GM23338 (cell line): Measurements from ENCODE around the gene C3orf22. TPM values are rescaled to one million over a fixed set of nuclear protein-coding genes. Genes with fewer than 3 reads are reported as not detected.

Source experiments
- ATAC-seq: fragments of 200-7000 bp; cut with Tn5 transposase; 3 replicates; pipeline ENCODE4 v1.9.1; 2020
- DNase-seq: peaks from one replicate; pipeline ENCODE4 v3.0.0-alpha.2; 2015; ENCODE audit warnings: low spot score
- H2AFZ ChIP-seq: fragments of 200-600 bp; sonication (generic); 2 replicates; pipeline ENCODE4 v1.8.0; 2016; ENCODE audit warnings: antibody characterized with exemption, mild to moderate bottlenecking, moderate library complexity
- H3F3A ChIP-seq: fragments of 200-600 bp; sonication (generic); replicated peaks from 2 replicates; pipeline ENCODE4 v1.8.0; 2017; ENCODE audit warnings: antibody characterized with exemption, mixed run types, low read depth
- H3K27ac ChIP-seq: fragments of 200-600 bp; sonication (generic); 2 replicates; pipeline ENCODE4 v1.6.1; 2016; ENCODE audit warnings: low read depth
- H3K27me3 ChIP-seq: fragments of 200-600 bp; sonication (generic); 2 replicates; pipeline ENCODE4 v1.8.0; 2016; ENCODE audit warnings: mild to moderate bottlenecking, mixed run types, moderate library complexity; ENCODE audit not compliant: insufficient read depth
- H3K36me3 ChIP-seq: fragments of 200-600 bp; sonication (generic); 2 replicates; pipeline ENCODE4 v1.8.0; 2016; ENCODE audit warnings: mild to moderate bottlenecking; ENCODE audit not compliant: insufficient read depth
- H3K4me1 ChIP-seq: fragments of 200-600 bp; sonication (generic); 2 replicates; pipeline ENCODE4 v1.8.0; 2016; ENCODE audit warnings: mild to moderate bottlenecking, moderate library complexity; ENCODE audit not compliant: insufficient read depth
- H3K4me2 ChIP-seq: fragments of 200-600 bp; sonication (generic); 2 replicates; pipeline ENCODE4 v1.7.1; 2017; ENCODE audit warnings: mixed run types
- H3K4me3 ChIP-seq: fragments of 200-600 bp; sonication (generic); 2 replicates; pipeline ENCODE4 v1.6.1; 2016; ENCODE audit warnings: mixed run types
- H3K79me2 ChIP-seq: fragments of 200-600 bp; sonication (generic); replicated peaks from 2 replicates; pipeline ENCODE4 v1.8.0; 2017; ENCODE audit warnings: mild to moderate bottlenecking; ENCODE audit not compliant: insufficient read depth
- H3K9me2 ChIP-seq: fragments of 200-600 bp; sonication (generic); 2 replicates; pipeline ENCODE4 v1.8.0; 2017; ENCODE audit not compliant: insufficient read depth
- H4K20me1 ChIP-seq: fragments of 200-600 bp; sonication (generic); replicated peaks from 2 replicates; pipeline ENCODE4 v1.8.0; 2017; ENCODE audit warnings: mild to moderate bottlenecking; ENCODE audit not compliant: insufficient read depth
- H3K27ac Mint-ChIP-seq: 2 replicates; pipeline ENCODE4 v1.8.0; 2020; ENCODE audit warnings: inconsistent platforms, mild to moderate bottlenecking, moderate library complexity, mixed read lengths
- H3K27me3 Mint-ChIP-seq: 3 replicates; pipeline ENCODE4 v1.8.0; 2022; ENCODE audit warnings: low read depth, mild to moderate bottlenecking, moderate library complexity, mixed read lengths, inconsistent platforms; ENCODE audit not compliant: insufficient read depth, poor library complexity
- H3K36me3 Mint-ChIP-seq: 3 replicates; pipeline ENCODE4 v1.8.0; 2021; ENCODE audit warnings: low read depth, mild to moderate bottlenecking, inconsistent platforms, moderate library complexity, mixed read lengths
- H3K4me1 Mint-ChIP-seq: 3 replicates; pipeline ENCODE4 v1.8.0; 2020; ENCODE audit warnings: mild to moderate bottlenecking, inconsistent platforms, mixed read lengths
- H3K4me3 Mint-ChIP-seq: 3 replicates; pipeline ENCODE4 v1.8.0; 2021; ENCODE audit warnings: moderate library complexity, mild to moderate bottlenecking, inconsistent platforms, mixed read lengths
- H3K9me3 Mint-ChIP-seq: 3 replicates; pipeline ENCODE4 v1.8.0; 2020; ENCODE audit warnings: moderate library complexity, mild to moderate bottlenecking, inconsistent platforms, mixed read lengths
- CTCF ChIP-seq, 2 experiments: fragments of 200-600 bp in 1 of 2; sonication (generic) in 1 of 2; conservative IDR thresholded peaks; 2 replicates each; pipeline versions ENCODE4 v1.5.1 to v1.6.1; 2016 to 2017; ENCODE audit warnings: antibody characterized with exemption in 2 of 2, low read depth in 2 of 2, mild to moderate bottlenecking in 2 of 2, moderate library complexity in 1 of 2
- EZH2 ChIP-seq: fragments of 200-600 bp; sonication (generic); IDR thresholded peaks from one replicate; pipeline ENCODE4 v1.8.0; 2017; ENCODE audit warnings: antibody characterized with exemption, mild to moderate bottlenecking, low read depth; ENCODE audit not compliant: unreplicated experiment
- JUNB ChIP-seq: IDR thresholded peaks from one replicate; pipeline ENCODE4 v1.6.1; 2016; ENCODE audit warnings: antibody characterized with exemption; ENCODE audit not compliant: unreplicated experiment
- ZNF114 ChIP-seq: fragments of 250-450 bp; sonication (Bioruptor Pico); IDR thresholded peaks from 2 replicates; pipeline ENCODE4 v1.5.0; 2020; ENCODE audit warnings: mild to moderate bottlenecking, moderate library complexity
- ZNF331 ChIP-seq: fragments of 250-450 bp; sonication (Bioruptor Pico); IDR thresholded peaks from 2 replicates; pipeline ENCODE4 v1.5.0; 2020; ENCODE audit warnings: low read depth, mild to moderate bottlenecking, moderate library complexity
- ZNF462 ChIP-seq: fragments of 250-450 bp; sonication (Bioruptor Pico); IDR thresholded peaks from 2 replicates; pipeline ENCODE4 v1.5.0; 2020; ENCODE audit warnings: mild to moderate bottlenecking, moderate library complexity
- polyA plus RNA-seq: library from polyadenylated mRNA; unstranded; fragments of >200 nt; fragmentation: Nextera tagmentation; extraction: Ambion mirVana; gene quantifications from 2 replicates; pipeline ENCODE4 v1.2.1, GENCODE V29; 2016
- total RNA-seq: library from RNA; depleted of rRNA; stranded (reverse); fragments of >200 nt; shearing (Covaris generic); gene quantifications from 2 replicates; pipeline ENCODE4 v1.2.3, GENCODE V29; 2014

Gene C3orf22
- total and polyA plus RNA-seq, 2 experiments from 2014 or later, result not detected

GRCh38 chr3:126528800-126529541 lies 29.8 kb downstream of the C3orf22 start:
- ATAC-seq (no peak), DNase-seq (no peak)
- H3K79me2 ChIP-seq, result no peaks in the 10 kb centered on the region
- H3K4me3 Mint-ChIP-seq, result no peak overlapping the region
- no peak overlapping the region for H2AFZ ChIP-seq
- TF ChIP-seq ZNF462 (no peak), ZNF331 (CRISPR knock-in tag) (no peak), CTCF (conservative IDR thresholded peaks at IDR 0.05; ENCODE audit: low read depth in 2 of 2) (0 out of 4 replicates have a peak, but pooled peaks of 1 of the 2 experiments have one; percentile 10), ZNF114 (CRISPR knock-in tag) (no peak), EZH2 (no peak), JUNB (no peak)
- H3K4me2 ChIP-seq, result no peak overlapping the region
- no peaks in the 10 kb centered on the region for H3F3A ChIP-seq
- no peak overlapping the region for H3K27ac Mint-ChIP-seq
- H3K4me1 Mint-ChIP-seq, result peaks cover 5% of the 10 kb centered on the region; the same call in 2 of the 3 replicates
- peaks cover 2% of the 10 kb centered on the region for H3K27me3 Mint-ChIP-seq
- H3K36me3 Mint-ChIP-seq, result no peaks in the 10 kb centered on the region
- no peaks in the 10 kb centered on the region for H3K4me1 ChIP-seq
- H3K9me2 ChIP-seq, result no peaks in the 10 kb centered on the region
- 0 out of 2 replicates have a peak, but pooled peaks cover 3% of the 10 kb centered on the region for H3K27me3 ChIP-seq
- H3K27ac ChIP-seq, result no peak overlapping the region
- no peak overlapping the region for H3K4me3 ChIP-seq
- H4K20me1 ChIP-seq, result no peaks in the 10 kb centered on the region
- H3K9me3 Mint-ChIP-seq, result no peaks in the 10 kb centered on the region
- H3K36me3 ChIP-seq, result no peaks in the 10 kb centered on the region
